LNCaP clone FGC (cell line): Measurements from ENCODE around the gene XXYLT1.

Source experiments
- DNase-seq: peaks from one replicate; pipeline ENCODE4 v3.0.0-alpha.2; 2011; ENCODE audit warnings: low read depth
- H3K4me3 ChIP-seq: 2 replicates; pipeline ENCODE4 v1.5.1; 2011; ENCODE audit warnings: mild to moderate bottlenecking, low read depth, low read length, control low read depth
- CTCF ChIP-seq: IDR thresholded peaks from 2 replicates; pipeline ENCODE4 v1.5.1; 2012; ENCODE audit warnings: mild to moderate bottlenecking; ENCODE audit not compliant: control insufficient read depth, insufficient read depth; ENCODE audit errors: extremely low read depth

Gene XXYLT1

GRCh38 chr3:195086885-195087284 lies 184.1 kb downstream of the XXYLT1 start:
- no peak for DNase-seq
- H3K4me3 ChIP-seq = no peak overlapping the region
- TF ChIP-seq CTCF = no peak

GRCh38 chr3:195086341-195086740 lies 184.6 kb downstream of the XXYLT1 start:
- H3K4me3 ChIP-seq = no peak overlapping the region
- no peak for TF ChIP-seq CTCF
- no peak for DNase-seq

DNA sequence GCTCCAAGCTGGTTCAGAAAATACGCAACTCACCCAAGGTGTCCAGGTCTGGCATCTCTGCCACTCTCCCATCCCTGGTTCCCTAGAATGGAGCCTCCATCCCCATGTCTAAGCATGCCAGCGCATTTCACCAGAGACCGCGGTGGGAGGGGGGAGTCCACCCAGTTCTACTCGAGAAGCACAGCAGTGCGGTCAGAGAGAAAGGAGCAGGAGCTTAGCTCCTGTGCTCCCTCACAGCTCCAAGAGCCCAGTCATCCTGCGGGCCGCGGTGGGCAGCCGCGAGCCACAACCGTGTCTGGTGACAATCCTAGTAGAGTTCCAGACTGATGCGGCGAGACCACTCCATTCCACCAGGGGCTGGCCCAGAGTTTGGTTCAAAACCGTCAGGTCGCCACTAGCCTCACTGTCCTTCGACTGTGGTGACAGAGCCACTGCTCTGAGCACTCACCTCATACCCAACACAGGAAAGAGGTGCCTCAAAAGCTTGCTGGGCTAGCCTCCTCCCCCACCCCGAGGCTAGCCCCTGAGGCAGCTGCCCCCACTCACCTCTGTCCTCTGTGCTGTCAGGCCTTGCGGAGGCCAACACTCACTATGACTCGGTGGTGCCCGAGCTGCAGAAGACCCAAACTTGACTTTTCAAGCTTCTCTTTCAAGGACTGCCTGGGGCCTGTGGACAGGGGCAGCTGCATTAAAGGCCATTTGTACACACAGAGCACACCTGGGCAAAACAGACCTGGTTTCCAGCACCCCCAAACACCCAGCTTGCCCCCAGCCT lies 185.4 kb downstream of the XXYLT1 start:
- no peak for TF ChIP-seq CTCF
- DNase-seq = no peak
- no peak overlapping the region for H3K4me3 ChIP-seq

DNA sequence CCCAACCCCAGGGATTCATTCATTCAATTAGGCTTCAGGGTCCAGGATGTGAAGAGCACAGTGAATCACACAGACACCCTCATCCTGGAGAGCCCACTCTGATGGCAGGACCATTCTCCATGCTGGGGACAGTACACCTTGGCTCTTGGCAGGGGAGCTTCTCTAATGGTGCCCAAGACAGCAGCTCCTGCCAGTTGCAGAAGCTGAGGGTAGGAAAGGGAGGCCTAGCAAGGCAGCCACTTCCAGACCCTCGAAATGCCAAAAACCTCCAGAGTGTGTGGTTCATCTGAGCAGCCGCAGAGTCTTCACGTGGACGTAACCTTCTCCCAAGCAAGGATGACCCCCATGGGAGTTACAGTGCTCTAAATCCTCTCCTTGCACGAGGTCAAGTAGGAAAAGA lies 186.2 kb downstream of the XXYLT1 start:
- DNase-seq = no peak
- H3K4me3 ChIP-seq = no peak overlapping the region
- no peak for TF ChIP-seq CTCF

- H3K4me3 ChIP-seq = no peak overlapping the region
- no peak for TF ChIP-seq CTCF
- no peak for DNase-seq
Measured at GRCh38 chr3:195083659-195084058, 187.3 kb downstream of the XXYLT1 start.

DNA sequence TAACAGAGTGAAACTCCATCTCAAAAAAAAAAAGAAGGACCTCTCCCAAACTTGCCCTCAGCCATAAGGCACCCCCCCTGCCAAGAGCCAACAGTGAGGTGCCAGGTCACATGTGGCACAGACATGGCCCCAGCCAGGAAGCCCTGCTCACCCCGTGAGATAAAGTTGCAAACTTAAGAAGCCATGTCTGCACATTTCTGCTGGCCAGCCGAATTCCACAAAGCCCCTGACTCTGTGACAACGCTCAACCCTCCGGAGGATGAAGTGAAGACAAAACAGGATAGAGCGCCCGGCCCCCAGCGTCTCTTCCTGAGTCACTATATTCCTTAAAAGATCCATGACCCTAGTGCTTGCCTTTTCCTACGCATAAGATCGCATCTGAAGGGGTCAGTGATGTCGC lies 188.1 kb downstream of the XXYLT1 start:
- no peak overlapping the region for H3K4me3 ChIP-seq
- no peak for DNase-seq
- TF ChIP-seq CTCF = no peak
